ENCODE measurements around the gene ANKDD1B. TPM values are rescaled to one million over a fixed set of nuclear protein-coding genes. Genes with fewer than 3 reads are reported as not detected.

The ANKDD1B gene
- total RNA-seq, 2 donors from 2014 or later: 3.6 to 6.3 TPM

GRCh38 chr5:75626959-75627358 is 15.7 kb downstream of the ANKDD1B start:
- no peak for DNase-seq
- Histone ChIP-seq H3K4me1 (no peaks in the 10 kb centered on the region), H3K27ac (no peak overlapping the region), H3K9me3 (no peaks in the 10 kb centered on the region), H3K9ac (ENCODE audit: low read depth in 2 of 2, low read length in 2 of 2) (no peak overlapping the region), H3K27me3 (no peaks in the 10 kb centered on the region), H3K4me3 (no peak overlapping the region), H3K36me3 (no peaks in the 10 kb centered on the region)
- TF ChIP-seq CTCF (IDR thresholded peaks at IDR 0.05): no peak
- intact Hi-C loops (cut with DNase I): no loop called here

DNA sequence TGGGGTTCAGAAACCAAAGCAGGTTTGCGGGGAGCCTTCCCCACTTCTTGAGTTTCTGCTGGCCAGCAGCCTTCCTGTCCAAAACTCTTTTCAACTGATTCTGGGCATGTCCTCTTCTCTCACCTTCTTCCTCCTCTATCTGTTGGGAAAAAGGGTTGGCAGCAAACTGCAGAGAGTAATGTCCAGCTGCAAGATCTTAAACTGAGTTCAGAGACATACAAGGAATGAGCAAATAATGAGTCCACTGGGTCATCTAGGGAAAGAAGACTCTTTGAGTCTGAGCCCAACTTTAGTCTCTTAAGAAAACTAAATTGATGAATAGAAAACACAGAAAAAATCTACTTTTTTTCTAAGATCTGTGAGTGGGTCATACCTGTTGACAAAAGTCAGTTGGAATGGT is 16.5 kb downstream of the ANKDD1B start:
- Histone ChIP-seq H3K4me3 (no peak overlapping the region), H3K27ac (no peak overlapping the region), H3K4me1 (no peaks in the 10 kb centered on the region), H3K27me3 (no peaks in the 10 kb centered on the region), H3K36me3 (no peaks in the 10 kb centered on the region), H3K9ac (ENCODE audit: low read depth in 2 of 2, low read length in 2 of 2) (no peak overlapping the region), H3K9me3 (no peaks in the 10 kb centered on the region)
- no peak for TF ChIP-seq CTCF (IDR thresholded peaks at IDR 0.05)
- intact Hi-C loops (cut with DNase I): no loop called here
- no peak for DNase-seq

DNA sequence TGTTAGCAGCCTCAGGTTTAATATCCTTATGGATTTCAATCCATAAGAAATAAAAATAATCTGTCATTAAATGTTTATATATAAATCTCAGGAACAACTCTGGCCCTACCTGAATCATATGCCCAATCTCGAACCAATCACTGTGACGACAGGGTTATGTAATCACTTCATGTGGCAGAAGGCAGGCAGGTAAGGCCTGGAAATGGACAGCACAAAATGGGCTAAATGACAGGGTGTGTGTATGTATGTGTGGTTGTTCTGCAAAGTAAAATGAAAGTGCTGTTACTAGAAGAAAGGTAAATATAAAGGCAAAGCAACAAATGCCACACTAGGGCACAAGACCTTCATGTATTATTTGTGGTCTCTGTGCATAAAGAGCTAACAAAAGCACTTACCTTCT is 19.6 kb downstream of the ANKDD1B start:
- H3K36me3 ChIP-seq: no peaks in the 10 kb centered on the region
- no peak overlapping the region for H3K9ac ChIP-seq (ENCODE audit: low read depth in 2 of 2, low read length in 2 of 2)
- no peaks in the 10 kb centered on the region for H3K27me3 ChIP-seq
- DNase-seq: no peak
- no peak overlapping the region for H3K4me3 ChIP-seq
- H3K9me3 ChIP-seq: no peaks in the 10 kb centered on the region
- no peaks in the 10 kb centered on the region for H3K4me1 ChIP-seq
- H3K27ac ChIP-seq: no peak overlapping the region
- intact Hi-C loops (cut with DNase I): no loop called here
- no peak for TF ChIP-seq CTCF (IDR thresholded peaks at IDR 0.05)

- Histone ChIP-seq H3K4me3 (no peak overlapping the region), H3K27ac (no peak overlapping the region), H3K4me1 (no peaks in the 10 kb centered on the region), H3K9ac (ENCODE audit: low read depth in 2 of 2, low read length in 2 of 2) (no peak overlapping the region), H3K36me3 (no peaks in the 10 kb centered on the region), H3K9me3 (no peaks in the 10 kb centered on the region), H3K27me3 (no peaks in the 10 kb centered on the region)
- intact Hi-C loops (cut with DNase I): no loop called here
- TF ChIP-seq CTCF (IDR thresholded peaks at IDR 0.05): no peak
- DNase-seq: no peak
Measured at GRCh38 chr5:75632321-75632720, 21.1 kb downstream of the ANKDD1B start.

- Histone ChIP-seq H3K9me3 (no peaks in the 10 kb centered on the region), H3K36me3 (no peaks in the 10 kb centered on the region), H3K9ac (ENCODE audit: low read depth in 2 of 2, low read length in 2 of 2) (no peak overlapping the region), H3K4me1 (no peaks in the 10 kb centered on the region), H3K27ac (no peak overlapping the region), H3K4me3 (no peak overlapping the region), H3K27me3 (no peaks in the 10 kb centered on the region)
- DNase-seq: no peak
- intact Hi-C loops (cut with DNase I): no loop called here
- TF ChIP-seq CTCF (IDR thresholded peaks at IDR 0.05): no peak
Measured at GRCh38 chr5:75637949-75638348, 26.7 kb downstream of the ANKDD1B start.

Measured in colonic mucosa (tissue), 4 donors.